IgD-negative memory B cell (primary cell): ENCODE data around the gene UCHL3. TPM values are rescaled to one million over a fixed set of nuclear protein-coding genes. Genes with fewer than 3 reads are reported as not detected.
A peak's percentile ranks its signal among the peaks of the same experiment; 100 is the strongest.
"Not testable (repeated sequence)": the region's sequence is repeated elsewhere in the genome, so short reads cannot be mapped to it uniquely, and the experiment has no call there.

Source experiments
- H3K27ac Mint-ChIP-seq, 3 donors: one replicate each; pipeline ENCODE4 v1.8.0; 2020 to 2022; ENCODE audit warnings: mild to moderate bottlenecking in 3 of 3, mixed read lengths in 3 of 3, moderate library complexity in 1 of 3
- H3K27me3 Mint-ChIP-seq: one replicate; pipeline ENCODE4 v1.8.0; 2021; ENCODE audit warnings: mixed read lengths
- H3K36me3 Mint-ChIP-seq: one replicate; pipeline ENCODE4 v1.8.0; 2020; ENCODE audit warnings: mild to moderate bottlenecking, mixed read lengths
- H3K4me1 Mint-ChIP-seq, 3 donors: one replicate each; pipeline ENCODE4 v1.8.0; 2020 to 2022; ENCODE audit warnings: mixed read lengths in 3 of 3, mild to moderate bottlenecking in 1 of 3
- H3K4me3 Mint-ChIP-seq, 4 donors: one replicate each; pipeline ENCODE4 v1.8.0; 2020 to 2022; ENCODE audit warnings: mild to moderate bottlenecking in 4 of 4, mixed read lengths in 4 of 4, moderate library complexity in 3 of 4
- H3K9me3 Mint-ChIP-seq, 3 donors: one replicate each; pipeline ENCODE4 v1.8.0; 2020 to 2021; ENCODE audit warnings: mixed read lengths in 3 of 3, mild to moderate bottlenecking in 1 of 3
- polyA plus RNA-seq: library from polyadenylated mRNA; unstranded; fragments of 300-500 nt; fragmentation: Illumina TruSeq; gene quantifications from one replicate; pipeline ENCODE4 v1.2.3, GENCODE V29; 2021

UCHL3 gene
- polyA plus RNA-seq, 1 donor from 2014 or later: 30.4 TPM

DNA sequence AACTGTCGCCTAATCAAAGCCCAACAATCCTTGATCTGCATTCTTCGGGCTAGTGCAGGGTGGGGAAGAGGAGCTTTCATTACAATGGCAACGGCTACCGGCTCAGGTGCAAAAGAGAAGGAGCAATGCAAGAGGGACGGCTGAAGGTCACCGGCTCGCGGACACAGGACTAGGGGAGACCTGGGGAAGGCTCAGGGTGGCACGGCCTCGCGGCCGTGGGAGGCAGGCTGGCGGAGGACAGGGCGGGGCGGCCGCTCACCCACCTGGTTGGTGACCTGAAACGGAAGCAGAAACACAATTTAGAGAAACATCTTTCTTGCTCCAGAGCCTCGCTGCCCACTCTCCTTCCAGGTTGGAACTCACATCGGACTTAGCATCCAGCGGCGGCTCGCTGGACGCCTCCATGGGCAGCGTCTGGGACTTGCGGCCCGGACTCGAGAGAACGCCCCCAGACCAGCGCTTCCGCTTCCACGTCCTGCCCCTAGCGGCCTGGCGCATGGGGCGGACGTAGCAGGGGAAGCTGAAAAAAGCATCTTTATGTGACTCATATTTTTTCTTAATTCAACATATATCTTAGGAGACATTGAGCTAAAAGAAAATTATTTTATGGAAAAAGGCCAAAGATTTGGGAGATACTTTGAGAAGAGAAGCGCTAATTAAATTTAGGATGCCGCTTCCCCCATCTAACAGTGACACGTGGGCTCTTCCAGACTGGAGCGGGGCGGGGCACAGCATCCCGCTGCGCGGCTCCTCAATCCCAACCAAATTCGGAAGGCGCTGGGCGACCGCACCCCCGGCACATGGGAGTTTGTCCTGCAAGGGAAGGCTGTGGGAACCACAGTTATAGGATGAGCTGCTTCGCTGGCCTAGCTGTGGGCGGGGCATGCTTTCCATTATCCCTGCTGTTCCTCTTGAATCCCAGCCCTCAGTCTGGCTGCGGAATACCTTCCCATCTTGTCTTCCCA lies 11.9 kb upstream of the UCHL3 start, which contains the start of gene COMMD6:
Gene COMMD6, minus strand, starts transcription at position 441 of the 965 bp plus-strand sequence. Its CDS starts 36 bp downstream, at position 405.
- Mint-ChIP-seq H3K4me1 (peaks cover 23 to 46% (median 35%) of the 10 kb centered on the region in 3 donors), H3K27ac (peak within 1 kb of the TSS; percentile 56 to 96 (median 92)), H3K36me3 (peaks cover 9% of the 10 kb centered on the region), H3K4me3 (peak within 1 kb of the TSS; percentile 95 to 98 (median 98)), H3K27me3 (peaks cover 2% of the 10 kb centered on the region), H3K9me3 (no peaks in the 10 kb centered on the region)

DNA sequence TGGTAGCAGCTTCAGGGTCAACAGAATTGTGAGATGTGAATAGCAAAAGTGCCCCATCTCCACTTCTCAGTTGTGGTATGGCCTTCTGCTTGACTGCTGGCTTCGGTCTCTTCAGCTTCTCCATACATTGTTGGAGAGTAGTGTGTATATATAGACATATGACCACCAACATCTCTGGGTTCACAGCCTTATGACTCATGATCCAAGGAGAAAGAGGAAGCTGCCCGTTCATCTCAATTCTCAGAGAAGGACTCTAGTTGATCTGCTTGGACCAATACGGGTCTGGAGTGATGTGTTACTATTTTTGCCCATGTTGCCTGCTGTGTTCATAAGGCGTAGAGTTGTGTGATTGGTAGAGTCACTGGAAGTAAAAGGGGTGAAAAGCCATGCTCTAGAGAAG lies 8.3 kb upstream of the UCHL3 start:
- Mint-ChIP-seq H3K36me3 (no peaks in the 10 kb centered on the region), H3K9me3 (no peaks in the 10 kb centered on the region), H3K4me3 (peak overlapping the region in 1 of 4 donors; percentile 8), H3K4me1 (peaks cover 10 to 28% (median 16%) of the 10 kb centered on the region in 3 donors), H3K27ac (no peak overlapping the region), H3K27me3 (peaks cover 2% of the 10 kb centered on the region)

DNA sequence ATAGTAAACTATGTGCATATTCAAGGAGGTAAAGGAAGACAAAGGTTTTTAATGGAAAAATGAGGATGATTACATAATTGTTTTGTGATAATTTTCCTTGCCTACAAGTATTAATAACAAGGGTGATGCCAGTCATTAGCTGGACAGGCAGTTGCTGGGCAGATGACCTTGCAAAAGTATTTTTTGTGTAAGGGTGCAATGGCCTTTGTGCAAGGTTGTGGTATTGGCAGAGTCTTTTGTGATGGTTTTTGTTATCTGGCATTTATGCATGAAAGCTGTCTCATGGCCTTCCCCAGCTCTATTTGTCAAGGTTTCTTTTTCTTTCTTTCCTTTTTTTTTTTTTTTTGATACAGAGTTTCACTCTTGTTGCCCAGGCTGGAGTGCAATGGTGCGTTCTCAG lies 7.6 kb upstream of the UCHL3 start:
- Mint-ChIP-seq H3K36me3 (no peaks in the 10 kb centered on the region), H3K4me1 (peaks cover 4 to 21% (median 10%) of the 10 kb centered on the region in 3 donors), H3K27ac (no peak overlapping the region), H3K27me3 (peaks cover 2% of the 10 kb centered on the region), H3K4me3 (no peak overlapping the region), H3K9me3 (no peaks in the 10 kb centered on the region)

DNA sequence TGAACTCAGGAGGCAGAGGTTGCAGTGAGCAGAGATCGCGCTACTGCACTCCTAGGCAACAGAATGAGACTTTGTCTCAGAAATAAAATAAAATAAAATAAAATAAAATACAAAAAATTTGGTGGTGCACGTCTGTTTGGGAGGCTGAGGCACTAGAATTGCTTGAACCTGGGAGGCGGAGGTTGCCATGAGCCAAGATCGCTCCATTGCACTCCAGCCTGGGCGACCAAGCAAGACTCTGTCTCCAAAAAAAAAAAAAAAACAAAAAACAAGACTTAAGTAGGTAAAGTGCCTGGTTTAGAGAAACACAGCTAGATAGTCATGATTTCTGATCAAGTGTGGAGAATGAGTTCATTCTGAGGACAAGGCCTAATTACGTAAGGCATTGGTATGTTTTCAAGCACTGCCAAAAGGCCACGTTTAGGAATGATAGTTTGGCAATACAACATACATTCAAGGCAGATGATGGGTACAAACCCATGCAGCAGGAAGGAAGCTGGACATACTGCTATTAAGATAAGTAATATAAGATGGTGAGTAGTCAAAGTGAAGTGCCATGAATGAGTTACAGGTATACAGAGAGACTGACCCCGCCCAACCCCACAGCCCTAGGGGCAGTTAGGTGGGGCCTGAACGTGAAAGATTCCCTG lies 4.8 kb upstream of the UCHL3 start:
- no peaks in the 10 kb centered on the region for H3K36me3 Mint-ChIP-seq
- H3K27ac Mint-ChIP-seq: no peak overlapping the region
- H3K27me3 Mint-ChIP-seq: peaks cover 2% of the 10 kb centered on the region
- no peak overlapping the region for H3K4me3 Mint-ChIP-seq
- H3K4me1 Mint-ChIP-seq: peaks cover 5 to 7% (median 6%) of the 10 kb centered on the region in 3 donors
- no peaks in the 10 kb centered on the region for H3K9me3 Mint-ChIP-seq

DNA sequence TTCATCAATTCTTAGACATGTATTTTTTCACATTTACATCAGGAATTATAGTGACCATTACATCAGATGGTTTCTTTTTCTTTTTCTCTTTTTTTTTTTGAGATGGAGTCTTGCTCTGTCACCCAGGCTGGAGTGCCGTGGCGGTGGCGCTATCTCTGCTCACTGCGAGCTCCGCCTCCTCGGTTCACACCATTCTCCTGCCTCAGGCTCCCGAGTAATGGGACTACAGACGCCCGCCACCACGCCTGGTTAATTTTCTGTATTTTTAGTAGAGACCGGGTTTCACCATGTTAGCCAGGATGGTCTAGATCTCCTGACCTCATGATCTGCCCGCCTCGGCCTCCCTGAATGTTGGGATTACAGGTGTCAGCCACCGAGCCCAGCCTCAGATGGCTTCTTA lies 4.2 kb upstream of the UCHL3 start:
- not testable (repeated sequence) for H3K27me3 Mint-ChIP-seq, H3K36me3 Mint-ChIP-seq, H3K4me3 Mint-ChIP-seq, H3K9me3 Mint-ChIP-seq, H3K27ac Mint-ChIP-seq
- H3K4me1 Mint-ChIP-seq: peaks cover 8 to 11% (median 8%) of the 10 kb centered on the region in 3 donors

DNA sequence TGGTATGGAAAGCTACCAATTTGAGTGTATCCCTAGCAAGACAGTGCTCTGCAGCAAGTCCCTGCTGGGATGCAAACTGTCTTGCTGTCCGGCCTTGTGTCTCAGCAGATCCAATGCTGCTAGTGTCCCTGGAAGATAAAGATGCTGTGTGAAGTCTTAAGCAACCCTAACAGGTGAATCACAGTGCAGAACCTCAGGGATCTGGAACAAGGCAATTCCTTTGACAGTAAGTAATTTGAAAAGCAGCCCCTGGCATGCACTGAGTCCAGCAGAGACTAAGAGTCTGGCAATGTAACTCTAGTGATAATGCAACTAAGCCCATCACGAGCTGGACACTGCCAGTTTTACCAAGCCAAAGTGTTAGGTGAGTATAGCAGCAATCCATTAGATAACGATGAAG lies 1.7 kb upstream of the UCHL3 start:
- Mint-ChIP-seq H3K9me3 (no peaks in the 10 kb centered on the region), H3K4me3 (peak overlapping the region in 1 of 4 donors; percentile 10), H3K4me1 (peaks cover 17 to 20% (median 18%) of the 10 kb centered on the region in 3 donors), H3K27me3 (no peaks in the 10 kb centered on the region), H3K36me3 (no peaks in the 10 kb centered on the region), H3K27ac (no peak overlapping the region)

DNA sequence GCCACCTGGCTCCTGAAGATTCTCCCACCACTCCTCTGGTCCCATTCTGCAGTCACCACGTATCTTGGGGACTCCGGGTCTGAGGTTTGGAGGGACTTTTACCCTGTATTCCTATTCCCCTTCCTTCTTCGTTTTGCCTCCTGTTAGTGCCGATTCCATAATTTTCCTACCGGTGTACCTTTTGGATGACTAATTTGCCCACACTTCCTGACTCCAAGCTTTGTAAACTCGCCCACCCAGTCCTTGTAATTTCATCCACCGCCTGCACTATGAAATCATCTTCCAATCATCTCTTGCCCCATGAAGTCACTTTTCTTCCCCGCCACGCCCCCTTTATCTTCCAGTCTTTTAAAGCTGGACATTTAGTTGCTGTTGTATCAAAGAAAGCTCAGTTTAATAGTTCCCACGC lies 572 bp downstream of the UCHL3 start:
- Mint-ChIP-seq H3K27ac (peak overlapping the region; percentile 17 to 95 (median 72)), H3K36me3 (peaks cover 9% of the 10 kb centered on the region), H3K27me3 (no peaks in the 10 kb centered on the region), H3K4me3 (peak overlapping the region; percentile 82 to 98 (median 94)), H3K4me1 (peaks cover 28 to 30% (median 28%) of the 10 kb centered on the region in 3 donors), H3K9me3 (no peaks in the 10 kb centered on the region)

DNA sequence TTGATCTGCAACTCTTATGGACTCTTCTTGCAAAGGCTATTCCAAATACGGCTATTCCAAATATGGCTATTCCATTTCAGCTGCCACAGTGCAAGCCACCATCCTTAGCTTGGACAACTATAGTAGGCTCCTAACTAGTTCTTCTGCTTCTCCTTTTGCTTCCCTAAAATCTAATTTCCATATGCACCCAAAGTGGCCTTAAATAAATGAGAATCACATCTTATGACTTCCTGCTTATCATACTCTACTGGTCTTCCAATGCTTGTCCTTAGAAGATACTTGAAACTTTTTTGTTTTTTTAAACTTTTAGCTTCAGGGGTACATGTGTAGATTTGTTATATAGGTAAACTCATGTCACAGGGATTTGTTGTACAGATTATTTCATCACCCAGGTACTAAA lies 4.9 kb downstream of the UCHL3 start:
- H3K4me1 Mint-ChIP-seq: peaks cover 23 to 41% (median 35%) of the 10 kb centered on the region in 3 donors

DNA sequence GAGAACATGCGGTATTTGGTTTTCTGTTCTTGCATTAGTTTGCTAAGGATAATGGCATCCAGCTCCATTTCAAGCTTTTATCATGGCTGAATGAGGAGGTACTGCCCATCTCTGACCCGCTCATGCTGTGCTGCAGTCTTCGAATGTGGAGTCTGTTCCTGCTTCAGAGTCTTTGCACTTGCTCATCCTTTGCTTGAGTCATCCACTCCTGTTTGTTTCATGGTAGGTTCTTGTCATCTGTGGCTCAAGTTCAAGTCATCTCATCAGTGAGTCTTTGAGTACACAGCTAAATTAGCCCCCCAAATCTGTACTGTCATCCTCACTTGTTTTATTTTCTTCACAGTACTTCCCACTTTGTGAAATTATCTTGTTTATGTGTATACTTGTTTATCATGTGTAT lies 5.4 kb downstream of the UCHL3 start:
- Mint-ChIP-seq H3K27me3 (no peaks in the 10 kb centered on the region), H3K4me1 (peaks cover 23 to 41% (median 36%) of the 10 kb centered on the region in 3 donors), H3K9me3 (no peaks in the 10 kb centered on the region), H3K27ac (no peak overlapping the region), H3K4me3 (no peak overlapping the region), H3K36me3 (peaks cover 10% of the 10 kb centered on the region)

More for the DNA sequence above, 4.9 kb downstream of the UCHL3 start:
- H3K9me3 Mint-ChIP-seq: no peaks in the 10 kb centered on the region
- H3K27me3 Mint-ChIP-seq: no peaks in the 10 kb centered on the region
- H3K36me3 Mint-ChIP-seq: peaks cover 10% of the 10 kb centered on the region
- H3K4me3 Mint-ChIP-seq: no peak overlapping the region
- H3K27ac Mint-ChIP-seq: no peak overlapping the region

DNA sequence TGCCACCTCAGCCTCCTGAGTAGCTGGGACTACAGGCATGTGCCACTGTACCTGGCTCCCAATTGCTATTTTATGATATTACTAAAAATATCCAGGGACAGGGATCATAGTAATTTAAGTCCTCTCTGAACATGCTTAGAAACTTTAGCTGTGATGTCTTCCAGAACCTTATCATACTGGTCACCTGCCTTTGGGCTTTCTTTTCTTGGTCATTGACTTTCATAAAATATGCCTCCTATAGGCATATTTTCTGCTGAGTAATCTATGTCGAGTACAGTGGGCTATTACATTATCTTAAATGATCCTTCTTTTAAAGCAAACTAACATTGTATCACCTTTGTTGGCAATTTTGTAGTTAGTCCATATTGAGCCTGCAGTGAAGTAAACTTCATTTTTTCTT lies 6.2 kb downstream of the UCHL3 start:
- Mint-ChIP-seq H3K9me3 (no peaks in the 10 kb centered on the region), H3K27me3 (no peaks in the 10 kb centered on the region), H3K27ac (no peak overlapping the region), H3K4me3 (no peak overlapping the region), H3K4me1 (peaks cover 16 to 37% (median 29%) of the 10 kb centered on the region in 3 donors), H3K36me3 (peaks cover 10% of the 10 kb centered on the region)

DNA sequence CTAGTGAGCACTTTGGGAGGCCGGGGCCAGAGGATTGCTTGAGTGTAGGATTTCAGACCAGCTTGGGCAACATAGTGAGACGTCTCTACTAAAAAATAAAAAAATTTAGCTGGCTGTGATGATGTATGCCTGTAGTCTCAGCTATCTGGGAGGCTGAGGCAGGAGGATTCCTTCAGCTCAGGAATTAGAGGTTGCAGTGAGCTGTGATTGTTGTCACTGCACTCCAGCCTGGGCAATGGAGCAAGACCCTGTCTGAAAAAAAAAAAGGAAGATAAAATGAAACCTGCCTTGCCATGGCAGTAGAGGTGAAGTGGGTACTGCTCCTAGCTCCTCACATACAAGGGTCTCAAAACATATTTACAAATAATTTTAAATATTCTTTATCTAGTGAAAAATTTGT lies 7.4 kb downstream of the UCHL3 start:
- H3K27ac Mint-ChIP-seq: no peak overlapping the region

DNA sequence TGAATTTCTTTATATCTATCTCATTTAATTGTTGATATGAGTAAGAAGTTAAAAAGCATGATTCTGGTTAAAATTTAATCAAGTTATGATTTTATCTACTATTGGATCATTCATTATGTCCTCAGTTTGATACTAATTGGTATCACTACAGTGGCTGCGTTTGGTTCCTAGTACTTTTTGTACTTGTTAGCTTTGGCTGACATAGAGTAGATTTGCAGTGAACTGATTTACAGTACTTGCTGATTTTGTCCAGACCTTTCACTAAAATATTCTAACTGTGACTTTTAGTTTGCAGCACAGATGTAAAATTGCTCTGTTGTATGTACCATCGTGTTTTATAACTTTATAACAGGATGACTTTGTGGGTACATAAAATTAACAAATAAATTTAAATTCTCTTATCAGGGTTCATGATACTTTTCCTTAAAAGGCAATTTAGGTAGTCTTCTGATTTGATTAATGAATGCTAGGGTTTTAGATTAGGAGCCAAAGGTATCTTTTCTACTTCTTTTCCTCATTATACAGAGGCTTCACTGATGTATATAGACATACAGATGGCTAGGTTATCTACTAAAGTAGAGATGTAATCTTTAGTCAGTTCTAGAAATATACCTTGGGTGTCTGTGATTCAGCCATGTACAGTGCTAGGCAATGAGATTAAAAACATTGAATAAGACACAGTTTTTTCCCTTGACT lies 8.7 kb downstream of the UCHL3 start:
- Mint-ChIP-seq H3K36me3 (peaks cover 11% of the 10 kb centered on the region), H3K27me3 (no peaks in the 10 kb centered on the region), H3K9me3 (no peaks in the 10 kb centered on the region), H3K27ac (no peak overlapping the region), H3K4me1 (peaks cover 6 to 32% (median 22%) of the 10 kb centered on the region in 3 donors), H3K4me3 (peak overlapping the region in 1 of 4 donors; percentile 61)

More for the DNA sequence above, 7.4 kb downstream of the UCHL3 start:
- H3K9me3 Mint-ChIP-seq: no peaks in the 10 kb centered on the region
- peaks cover 10% of the 10 kb centered on the region for H3K36me3 Mint-ChIP-seq
- no peaks in the 10 kb centered on the region for H3K27me3 Mint-ChIP-seq
- H3K4me3 Mint-ChIP-seq: no peak overlapping the region
- peaks cover 12 to 34% (median 25%) of the 10 kb centered on the region in 3 donors for H3K4me1 Mint-ChIP-seq

DNA sequence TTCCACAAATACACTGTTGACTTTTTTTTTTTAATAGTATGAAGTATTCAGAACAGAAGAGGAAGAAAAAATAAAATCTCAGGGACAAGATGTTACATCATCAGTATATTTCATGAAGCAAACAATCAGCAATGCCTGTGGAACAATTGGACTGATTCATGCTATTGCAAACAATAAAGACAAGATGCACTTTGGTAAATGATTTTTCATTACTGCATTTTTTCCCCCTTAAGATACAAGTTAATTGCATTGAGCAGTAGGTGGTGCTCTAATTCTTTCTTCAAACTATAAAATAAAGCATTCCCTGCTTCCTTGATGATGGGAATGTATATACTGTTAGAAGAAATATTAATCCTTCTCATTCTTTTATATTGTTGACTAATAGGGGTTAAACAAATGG lies 17.1 kb downstream of the UCHL3 start:
- Mint-ChIP-seq H3K4me1 (no peaks in the 10 kb centered on the region), H3K27ac (no peak overlapping the region), H3K27me3 (no peaks in the 10 kb centered on the region), H3K9me3 (no peaks in the 10 kb centered on the region), H3K36me3 (peaks cover 3% of the 10 kb centered on the region), H3K4me3 (no peak overlapping the region)

DNA sequence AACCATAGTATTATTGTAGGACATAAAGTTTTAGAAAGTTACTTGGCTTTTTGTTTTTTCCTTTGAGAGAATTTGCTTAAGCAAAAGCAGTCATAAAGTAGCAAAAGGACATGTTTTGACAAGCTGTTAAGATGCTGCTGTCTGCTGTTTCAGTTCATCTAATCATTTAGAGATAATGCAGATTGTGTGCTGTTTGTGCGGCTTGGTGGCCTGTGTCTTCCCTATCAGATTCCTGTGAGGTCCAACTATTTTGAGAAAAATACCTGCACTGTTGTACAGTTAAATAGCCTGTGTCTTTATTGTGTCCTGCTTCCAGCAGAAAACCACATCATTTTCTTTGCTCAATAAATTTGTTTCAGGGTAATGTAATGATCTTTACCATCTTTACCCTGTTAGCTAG lies 20.0 kb downstream of the UCHL3 start:
- Mint-ChIP-seq H3K4me3 (no peak overlapping the region), H3K27me3 (no peaks in the 10 kb centered on the region), H3K9me3 (no peaks in the 10 kb centered on the region), H3K27ac (no peak overlapping the region), H3K36me3 (peaks cover 9% of the 10 kb centered on the region), H3K4me1 (peaks cover 0 to 4% (median 0%) of the 10 kb centered on the region in 3 donors)

DNA sequence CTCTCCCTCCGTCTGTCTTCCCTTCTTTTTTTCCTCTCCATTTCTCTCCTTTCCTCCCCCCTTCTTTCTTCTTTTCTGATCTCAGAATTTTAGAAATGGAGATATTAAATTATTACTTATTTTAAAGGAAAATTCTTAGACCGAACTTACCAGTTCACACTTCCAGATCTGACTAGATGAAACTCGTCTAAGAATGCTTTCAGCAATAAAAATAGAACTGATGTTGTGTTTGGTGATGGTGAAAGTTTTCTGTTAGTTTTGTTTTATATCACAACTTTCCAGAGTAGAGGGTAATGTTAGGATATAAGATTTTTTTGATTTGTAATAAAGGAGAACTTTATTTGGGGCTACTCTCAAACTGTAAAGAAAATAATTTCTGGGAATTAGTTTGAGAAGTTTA lies 29.9 kb downstream of the UCHL3 start:
- peaks cover 1 to 9% (median 3%) of the 10 kb centered on the region in 3 donors for H3K4me1 Mint-ChIP-seq
- H3K27ac Mint-ChIP-seq: no peak overlapping the region
- H3K4me3 Mint-ChIP-seq: no peak overlapping the region
- H3K36me3 Mint-ChIP-seq: peaks cover 18% of the 10 kb centered on the region
- H3K27me3 Mint-ChIP-seq: no peaks in the 10 kb centered on the region
- peaks cover under 1 to 10% (median 5%) of the 10 kb centered on the region in 3 donors for H3K9me3 Mint-ChIP-seq
